K562 (cell line): Measurements from ENCODE around the gene FBLN2. TPM values are rescaled to one million over a fixed set of nuclear protein-coding genes. Genes with fewer than 3 reads are reported as not detected.

Experiments
- ATAC-seq: fragments of 200-7000 bp; cut with Tn5 transposase; 3 replicates; pipeline ENCODE4 v1.9.1; 2020; ENCODE audit warnings: moderate library complexity
- BruUV-seq: library from RNA; stranded (reverse); fragments of 400-500 nt; replicated peaks from 2 replicates; lab custom pipeline; 2021; lab: Mats Ljungman, UMichigan
- CTCF ChIA-PET: fragments of 300-600 bp; formaldehyde crosslinking; extraction: SDS; loops from one replicate; lab custom pipeline; 2021; ENCODE audit warnings: low intra/inter-chr PET ratio; lab: Yijun Ruan, JAX
- POLR2A ChIA-PET: fragments of 300-600, 350-650 bp; sonication (Branson Sonifier 250); formaldehyde crosslinking; extraction: SDS; loops from one replicate; lab custom pipeline; 2021; ENCODE audit warnings: antibody characterized with exemption, inconsistent platforms; lab: Yijun Ruan, JAX
- DNase-seq, 4 experiments: peaks; one replicate each; pipeline versions ENCODE4 v3.0.0 to v3.0.0-alpha.2; 2011 to 2018; ENCODE audit warnings: low spot score in 3 of 4, mixed read lengths in 3 of 4; ENCODE audit errors: extremely low read depth in 1 of 4
- FAIRE-seq: peaks from 2 replicates; lab custom pipeline; 2011; peaks lifted over from hg19 to GRCh38; lab: Jason Lieb, UNC
- H2AFZ ChIP-seq: 2 replicates; pipeline ENCODE4 v1.6.0; 2011; ENCODE audit warnings: low read depth, low read length, control low read depth, inconsistent platforms
- H3K27ac ChIP-seq: fragments of 200-600 bp; 3 replicates; pipeline ENCODE4 v1.8.0; 2011; ENCODE audit warnings: low read depth, mild to moderate bottlenecking, control low read depth, inconsistent platforms, low read length, moderate library complexity, mixed read lengths; ENCODE audit errors: extremely low read depth
- H3K27me3 ChIP-seq, 2 experiments: fragments of 300-600 bp in 1 of 2; 2 replicates in 1 of 2; 3 replicates in 1 of 2; pipeline versions ENCODE4 v1.6.0 to v1.8.0; 2011; ENCODE audit warnings: inconsistent platforms in 2 of 2, low read length in 2 of 2, mild to moderate bottlenecking in 1 of 2, mixed read lengths in 1 of 2, moderate library complexity in 1 of 2; ENCODE audit not compliant: control insufficient read depth in 2 of 2, insufficient read depth in 2 of 2
- H3K36me3 ChIP-seq: fragments of 300-600 bp; 3 replicates; pipeline ENCODE4 v1.8.0; 2011; ENCODE audit warnings: mild to moderate bottlenecking, low read length, inconsistent platforms; ENCODE audit not compliant: control insufficient read depth, insufficient read depth
- H3K4me1 ChIP-seq, 2 experiments: fragments of 200-600 bp in 1 of 2; replicated peaks in 1 of 2; 2 replicates in 1 of 2; 3 replicates in 1 of 2; pipeline versions ENCODE4 v1.5.1 to v1.8.0; 2011; ENCODE audit warnings: inconsistent platforms in 2 of 2, low read length in 2 of 2, mild to moderate bottlenecking in 1 of 2, mixed read lengths in 1 of 2, moderate library complexity in 1 of 2; ENCODE audit not compliant: control insufficient read depth in 2 of 2, insufficient read depth in 2 of 2
- H3K4me2 ChIP-seq: 2 replicates; pipeline ENCODE4 v1.6.1; 2011; ENCODE audit warnings: low read length, control low read depth, inconsistent platforms, mixed read lengths; ENCODE audit not compliant: insufficient read depth
- H3K4me3 ChIP-seq: fragments of 200-600 bp; sonication (generic), shearing (Covaris generic); 2 replicates; pipeline ENCODE4 v1.5.1; 2016; ENCODE audit warnings: control low read depth, inconsistent platforms
- H3K79me2 ChIP-seq: fragments of 200-600 bp; 3 replicates; pipeline ENCODE4 v1.8.0; 2011; ENCODE audit warnings: low read length, inconsistent platforms; ENCODE audit not compliant: control insufficient read depth, insufficient read depth
- H3K9ac ChIP-seq, 2 experiments: 2 replicates each; pipeline versions ENCODE4 v1.6.0 to v1.6.1; 2011; ENCODE audit warnings: low read depth in 2 of 2, low read length in 2 of 2, control low read depth in 1 of 2, inconsistent platforms in 1 of 2, mild to moderate bottlenecking in 1 of 2, mixed read lengths in 1 of 2; ENCODE audit not compliant: insufficient read depth in 1 of 2
- H3K9me1 ChIP-seq: one replicate; pipeline ENCODE4 v1.6.0; 2011; ENCODE audit warnings: inconsistent platforms, mild to moderate bottlenecking, low read length, moderate library complexity; ENCODE audit not compliant: control insufficient read depth, insufficient read depth
- H3K9me3 ChIP-seq: replicated peaks from 2 replicates; pipeline ENCODE4 v1.5.1; 2011; ENCODE audit warnings: low read depth, low read length, inconsistent platforms; ENCODE audit not compliant: control insufficient read depth, insufficient read depth
- H4K20me1 ChIP-seq: replicated peaks from 2 replicates; pipeline ENCODE4 v1.6.1; 2011; ENCODE audit warnings: low read length, inconsistent platforms, mixed read lengths; ENCODE audit not compliant: control insufficient read depth, insufficient read depth
- EHMT2 ChIP-seq: fragments of 450-650 bp; IDR thresholded peaks from 2 replicates; pipeline ENCODE4 v1.6.1; 2018; ENCODE audit warnings: antibody characterized with exemption
- EP400 ChIP-seq: fragments of 450-650 bp; IDR thresholded peaks from 2 replicates; pipeline ENCODE4 v1.6.1; 2017; ENCODE audit warnings: antibody characterized with exemption, mild to moderate bottlenecking, moderate library complexity
- FOXA3 ChIP-seq, 2 experiments: fragments of 450-650 bp in 1 of 2; sonication (generic) in 1 of 2; formaldehyde crosslinking; IDR thresholded peaks in 1 of 2; conservative IDR thresholded peaks in 1 of 2; 2 replicates each; pipeline versions ENCODE4 v1.4.0 to v1.8.0; 2020 to 2022; ENCODE audit warnings: mild to moderate bottlenecking in 2 of 2, missing genetic modification reagents in 1 of 2
- HMG20B ChIP-seq: fragments of 250-450 bp; sonication (Bioruptor Pico); IDR thresholded peaks from 2 replicates; pipeline ENCODE4 v1.5.0; 2021; ENCODE audit warnings: mild to moderate bottlenecking
- PRMT5 ChIP-seq: sonication (generic); formaldehyde crosslinking; IDR thresholded peaks from 2 replicates; pipeline ENCODE4 v1.5.0; 2020; ENCODE audit warnings: missing genetic modification reagents
- SNAPC5 ChIP-seq: fragments of 250-450 bp; sonication (Bioruptor Pico); IDR thresholded peaks from 2 replicates; pipeline ENCODE4 v1.8.0; 2021; ENCODE audit warnings: moderate library complexity, mild to moderate bottlenecking, inconsistent platforms
- SP1 ChIP-seq: sonication (generic); formaldehyde crosslinking; IDR thresholded peaks from 2 replicates; pipeline ENCODE4 v1.8.1; 2022; ENCODE audit warnings: mild to moderate bottlenecking, missing genetic modification reagents
- TCFL5 ChIP-seq: fragments of 250-450 bp; sonication (Bioruptor Pico); conservative IDR thresholded peaks from 2 replicates; pipeline ENCODE4 v1.6.1; 2021; ENCODE audit warnings: mild to moderate bottlenecking, moderate library complexity, matching md5 sums
- TEAD4 ChIP-seq, 2 experiments: sonication (generic) in 1 of 2; formaldehyde crosslinking in 1 of 2; IDR thresholded peaks; 2 replicates each; pipeline versions ENCODE4 v1.6.1 to v1.8.0; 2012 to 2022; ENCODE audit warnings: borderline replicate concordance in 1 of 2, inconsistent platforms in 1 of 2, low read length in 1 of 2, mild to moderate bottlenecking in 1 of 2, missing genetic modification reagents in 1 of 2
- USF2 ChIP-seq: sonication (generic); formaldehyde crosslinking; IDR thresholded peaks from 2 replicates; pipeline ENCODE4 v1.5.0; 2020; ENCODE audit warnings: missing genetic modification reagents
- ZNF217 ChIP-seq: sonication (generic); formaldehyde crosslinking; IDR thresholded peaks from 2 replicates; pipeline ENCODE4 v1.8.0; 2022; ENCODE audit warnings: mild to moderate bottlenecking, missing genetic modification reagents
- ZNF239 ChIP-seq: fragments of 250-450 bp; sonication (Bioruptor Pico); IDR thresholded peaks from 2 replicates; pipeline ENCODE4 v1.4.0; 2020; ENCODE audit warnings: mild to moderate bottlenecking
- ZNF445 ChIP-seq: fragments of 250-450 bp; sonication (Bioruptor Pico); IDR thresholded peaks from 2 replicates; pipeline ENCODE4 v1.4.0; 2020; ENCODE audit warnings: low read depth, mild to moderate bottlenecking, moderate library complexity
- WGBS: fragments of 100-300 bp; shearing (Covaris generic); methylation state at CpG from one replicate; pipeline ENCODE4 v1.1.6; 2016; ENCODE audit warnings: low coverage, mixed read lengths; ENCODE audit not compliant: insufficient coverage; ENCODE audit errors: missing lambda C conversion rate; 5-methylcytosine and 5-hydroxymethylcytosine counted together
- in situ Hi-C: fragments of 300-500 bp; cut with MboI; formaldehyde crosslinking; loops from 4 replicates; pipeline ENCODE4 v1.15.0; 2018; ENCODE audit warnings: inconsistent platforms, mixed read lengths
- intact Hi-C: fragments of 100-400 bp; cut with micrococcal nuclease; formaldehyde crosslinking; loops from 2 replicates; pipeline ENCODE4 v1.14.2; 2022
- polyA plus RNA-seq, 8 experiments: library from polyadenylated mRNA; depleted of rRNA in 4 of 8; stranded (reverse) in 5 of 8; unstranded in 3 of 8; fragments of >200 nt; fragmentation: Nextera tagmentation in 2 of 8; fragmentation: Illumina TruSeq in 1 of 8; extraction: Ambion mirVana in 2 of 8; extraction: Trizol in 1 of 8; gene quantifications; 2 replicates each; pipeline versions ENCODE4 v1.2.1 to v1.2.3, GENCODE V29; 2011 to 2014; ENCODE audit warnings: inconsistent platforms in 1 of 8, missing spikeins in 1 of 8
- total RNA-seq, 7 experiments: library from RNA; depleted of rRNA in 6 of 7; stranded (reverse); fragments of >200 nt in 6 of 7; fragmentation: Illumina TruSeq in 2 of 7; extraction: Trizol in 2 of 7; gene quantifications; 2 replicates each; pipeline versions ENCODE4 v1.2.1 to v1.2.3, GENCODE V29; 2011 to 2021; ENCODE audit warnings: low replicate concordance in 1 of 7
- TF ChIP-seq, protein P1 (sequence below): IDR thresholded peaks from 3 replicates; pipeline ENCODE4 v1.6.1; 2011; ENCODE audit warnings: borderline replicate concordance, mild to moderate bottlenecking, moderate library complexity; ENCODE audit not compliant: insufficient read length; ENCODE audit errors: extremely low read depth

FBLN2 gene
- total and polyA plus RNA-seq, 9 of the 15 experiments (the other 6 are each of a cell fraction or from before 2014, with no cell fraction given), result 0.03 to 0.10 (median 0.04) TPM; not detected in 6

DNA sequence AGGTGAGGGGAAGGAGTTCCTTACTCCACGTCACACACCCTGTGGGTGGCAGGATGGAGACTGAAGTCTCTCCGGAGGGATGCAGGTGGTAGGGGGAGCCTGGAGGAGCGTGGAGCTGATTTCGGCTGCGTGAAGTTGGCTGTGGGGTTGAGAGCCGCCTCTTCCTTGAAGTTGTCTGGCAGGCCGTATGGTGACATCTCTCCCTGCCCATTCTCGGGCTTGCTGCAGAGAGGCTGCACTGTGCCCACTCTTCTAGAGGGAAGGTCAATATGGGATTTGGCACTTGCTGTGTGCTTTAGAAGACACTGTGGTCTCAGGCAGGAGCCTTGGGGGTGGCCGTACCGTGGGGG lies 13.4 kb upstream of the FBLN2 start:
- no peaks in the 10 kb centered on the region for H3K9me1 ChIP-seq
- FAIRE-seq (no peak), ATAC-seq (no peak), DNase-seq (no peak)
- no peaks in the 10 kb centered on the region for H3K9me3 ChIP-seq
- no TSS peak for BruUV-seq
- H4K20me1 ChIP-seq, result 0 out of 2 replicates have a peak, but pooled peaks cover 11% of the 10 kb centered on the region
- H3K27me3 ChIP-seq, result peaks cover 44 to 90% of the 10 kb centered on the region in 2 experiments
- no peaks in the 10 kb centered on the region for H3K36me3 ChIP-seq
- H3K79me2 ChIP-seq, result no peaks in the 10 kb centered on the region
- CTCF ChIA-PET, result no interaction called here
- intact Hi-C loops (loop anchor here (5.0 kb wide), 1 partner anchor 38 kb away; no protein-coding TSS in a partner anchor), in situ Hi-C loops (no loop called here)
- WGBS, result 6% methylated on average over 10 of the region's 10 CpGs
- H3K4me1 ChIP-seq, result no peaks in the 10 kb centered on the region; a peak in 2 of 5 replicates
- no peak overlapping the region for H3K27ac ChIP-seq
- no peak overlapping the region for H2AFZ ChIP-seq
- POLR2A ChIA-PET, result no interaction called here
- H3K9ac ChIP-seq, result no peak overlapping the region
- no peak overlapping the region for H3K4me2 ChIP-seq
- no peak overlapping the region for H3K4me3 ChIP-seq
- TF ChIP-seq SNAPC5 (CRISPR knock-in tag), result no peak
- TF ChIP-seq, protein P1, sequence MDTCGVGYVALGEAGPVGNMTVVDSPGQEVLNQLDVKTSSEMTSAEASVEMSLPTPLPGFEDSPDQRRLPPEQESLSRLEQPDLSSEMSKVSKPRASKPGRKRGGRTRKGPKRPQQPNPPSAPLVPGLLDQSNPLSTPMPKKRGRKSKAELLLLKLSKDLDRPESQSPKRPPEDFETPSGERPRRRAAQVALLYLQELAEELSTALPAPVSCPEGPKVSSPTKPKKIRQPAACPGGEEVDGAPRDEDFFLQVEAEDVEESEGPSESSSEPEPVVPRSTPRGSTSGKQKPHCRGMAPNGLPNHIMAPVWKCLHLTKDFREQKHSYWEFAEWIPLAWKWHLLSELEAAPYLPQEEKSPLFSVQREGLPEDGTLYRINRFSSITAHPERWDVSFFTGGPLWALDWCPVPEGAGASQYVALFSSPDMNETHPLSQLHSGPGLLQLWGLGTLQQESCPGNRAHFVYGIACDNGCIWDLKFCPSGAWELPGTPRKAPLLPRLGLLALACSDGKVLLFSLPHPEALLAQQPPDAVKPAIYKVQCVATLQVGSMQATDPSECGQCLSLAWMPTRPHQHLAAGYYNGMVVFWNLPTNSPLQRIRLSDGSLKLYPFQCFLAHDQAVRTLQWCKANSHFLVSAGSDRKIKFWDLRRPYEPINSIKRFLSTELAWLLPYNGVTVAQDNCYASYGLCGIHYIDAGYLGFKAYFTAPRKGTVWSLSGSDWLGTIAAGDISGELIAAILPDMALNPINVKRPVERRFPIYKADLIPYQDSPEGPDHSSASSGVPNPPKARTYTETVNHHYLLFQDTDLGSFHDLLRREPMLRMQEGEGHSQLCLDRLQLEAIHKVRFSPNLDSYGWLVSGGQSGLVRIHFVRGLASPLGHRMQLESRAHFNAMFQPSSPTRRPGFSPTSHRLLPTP, result no peak
- no peak for TF ChIP-seq TCFL5 (CRISPR knock-in tag)
- TF ChIP-seq HMG20B (CRISPR knock-in tag), result no peak
- TF ChIP-seq SP1, result no peak
- TF ChIP-seq EHMT2, result no peak
- TF ChIP-seq EP400, result no peak
- no peak for TF ChIP-seq PRMT5 (CRISPR knock-in tag)
- no peak for TF ChIP-seq FOXA3 (CRISPR knock-in tag; conservative IDR thresholded peaks at IDR 0.05 in 1 of 2, IDR thresholded peaks at IDR 0.05 in 1 of 2)
- no peak for TF ChIP-seq ZNF445 (CRISPR knock-in tag)
- no peak for TF ChIP-seq ZNF239 (CRISPR knock-in tag)
- no peak for TF ChIP-seq ZNF217 (CRISPR knock-in tag)
- no peak for TF ChIP-seq TEAD4 (IDR thresholded peaks at IDR 0.05; ENCODE audit: low read length)
- TF ChIP-seq TEAD4 (CRISPR knock-in tag; IDR thresholded peaks at IDR 0.05; ENCODE audit: borderline replicate concordance), result no peak
- TF ChIP-seq USF2, result no peak
